Endothelial cell of umbilical vein (primary cell): ENCODE results near the gene DHRS7B.

ENCODE experiments used
- CTCF ChIP-seq, 2 donors: IDR thresholded peaks; 1 replicate in 1 of 2; 2 replicates in 1 of 2; pipeline ENCODE4 v1.5.1; 2011; ENCODE audit warnings: low read length in 2 of 2, mild to moderate bottlenecking in 2 of 2, moderate library complexity in 2 of 2, control low read depth in 1 of 2, inconsistent platforms in 1 of 2, low read depth in 1 of 2; ENCODE audit not compliant: insufficient read depth in 1 of 2; ENCODE audit errors: extremely low read depth in 1 of 2
- EZH2 ChIP-seq: IDR thresholded peaks from 2 replicates; pipeline ENCODE4 v1.6.1; 2012; ENCODE audit warnings: borderline replicate concordance, low read depth, mild to moderate bottlenecking, moderate library complexity, low read length, inconsistent platforms; ENCODE audit not compliant: severe bottlenecking
- FOS ChIP-seq: IDR thresholded peaks from 2 replicates; pipeline ENCODE4 v1.6.1; 2011; ENCODE audit warnings: mild to moderate bottlenecking, low read length, moderate library complexity, borderline replicate concordance; ENCODE audit not compliant: insufficient read depth
- GATA2 ChIP-seq: IDR thresholded peaks from 2 replicates; pipeline ENCODE4 v1.7.0; 2011; ENCODE audit warnings: low read depth, mild to moderate bottlenecking, moderate library complexity, mixed read lengths, low read length; ENCODE audit not compliant: insufficient read length, insufficient read depth
- MAX ChIP-seq: IDR thresholded peaks from 2 replicates; pipeline ENCODE4 v1.6.1; 2011; ENCODE audit not compliant: insufficient read depth, insufficient read length
- MYC ChIP-seq: IDR thresholded peaks from one replicate; pipeline ENCODE4 v1.6.1; 2011; ENCODE audit warnings: mild to moderate bottlenecking, low read depth, low read length
- POLR2A ChIP-seq: IDR thresholded peaks from 2 replicates; pipeline ENCODE4 v1.6.1; 2012; ENCODE audit warnings: low read depth, mild to moderate bottlenecking, control low read depth, low read length
- POLR2AphosphoS5 ChIP-seq: IDR thresholded peaks from 2 replicates; pipeline ENCODE4 v1.6.1; 2012; ENCODE audit warnings: low read depth, mild to moderate bottlenecking, control low read depth, low read length, moderate library complexity; ENCODE audit not compliant: insufficient read depth

- TF ChIP-seq CTCF (IDR thresholded peaks at IDR 0.05; ENCODE audit: extremely low read depth in 1 of 2, insufficient read depth in 1 of 2, low read depth in 1 of 2, low read length in 2 of 2): no peak
- no peak for TF ChIP-seq MAX
- no peak for TF ChIP-seq EZH2
- no peak for TF ChIP-seq POLR2A
- no peak for TF ChIP-seq MYC
- TF ChIP-seq GATA2: peak; percentile 75
- no peak for TF ChIP-seq POLR2AphosphoS5
- no peak for TF ChIP-seq FOS
These were observed 902 bp upstream of the DHRS7B start for GRCh38 chr17:21125862-21126261.
